ENCODE results near the gene PLCB3. TPM values are rescaled to one million over a fixed set of nuclear protein-coding genes. Genes with fewer than 3 reads are reported as not detected.

Gene PLCB3
- total and polyA plus RNA-seq, 2 of the 13 experiments (the other 11 are each of a cell fraction or from before 2014, with no cell fraction given), result 7.5 to 13.8 TPM

- Histone ChIP-seq H3K9me3 (ENCODE audit: low read length) (no peaks in the 10 kb centered on the region), H3K27ac (ENCODE audit: extremely low read length, insufficient read depth, low read length) (no peak overlapping the region), H4K20me1 (ENCODE audit: insufficient read depth, low read length) (no peaks in the 10 kb centered on the region), H3K4me2 (ENCODE audit: low read depth, low read length) (no peak overlapping the region), H3K27me3 (ENCODE audit: control insufficient read depth in 1 of 2, insufficient read depth in 2 of 2, low read length in 2 of 2) (no peaks in the 10 kb centered on the region), H3K79me2 (ENCODE audit: insufficient read depth, low read length) (no peaks in the 10 kb centered on the region), H3K36me3 (replicated peaks in 1 of 2; ENCODE audit: control insufficient read depth in 1 of 2, insufficient read depth in 2 of 2, low read length in 2 of 2) (peaks cover 2 to 7% of the 10 kb centered on the region in 2 experiments; a peak in 1 of 5 replicates), H3K9ac (ENCODE audit: insufficient read depth, low read depth, low read length) (no peak overlapping the region), H3K4me3 (replicated peaks in 1 of 3; ENCODE audit: insufficient read depth in 1 of 3, low read depth in 2 of 3, low read length in 3 of 3) (no peak overlapping the region), H3K4me1 (ENCODE audit: insufficient read depth, low read length) (peaks cover 4% of the 10 kb centered on the region; the same call in 1 of the 2 replicates), H2AFZ (ENCODE audit: low read length) (no peak overlapping the region)
- intact Hi-C loops (cut with micrococcal nuclease; ENCODE audit: unreplicated experiment) (no loop called here), in situ Hi-C loops (cut with HindIII; ENCODE audit: extremely low pct_ligation_motif_present, low pct_unique_long_range_greater_than_20kb) (no loop called here)
- FAIRE-seq (no peak), ATAC-seq (peak; percentile 73), DNase-seq (ENCODE audit: low spot score) (no peak)
- BruUV-seq (replicated peaks), result no TSS peak
- CTCF ChIA-PET (ENCODE audit: low intra/inter-chr PET ratio, low total read pairs), result no interaction called here
- TF ChIP-seq ZNF776 (CRISPR knock-in tag; IDR thresholded peaks at IDR 0.05), result no peak
- WGBS (ENCODE audit: low lambda C conversion rate), result 98% methylated on average over 6 of the region's 8 CpGs
- POLR2A ChIA-PET, result interaction anchor here (0.7 to 2.1 kb wide), 3 partner anchors 7 to 33 kb away, joined by 3 to 5 read pairs (median 3); no protein-coding TSS in a partner anchor
Observed at GRCh38 chr11:64278576-64279190, 27.4 kb downstream of the PLCB3 start.

GRCh38 chr11:64281957-64282770, 30.8 kb downstream of the PLCB3 start:
- Histone ChIP-seq H3K27ac (ENCODE audit: extremely low read length, insufficient read depth, low read length) (no peak overlapping the region), H3K79me2 (ENCODE audit: insufficient read depth, low read length) (no peaks in the 10 kb centered on the region), H3K36me3 (replicated peaks in 1 of 2; ENCODE audit: control insufficient read depth in 1 of 2, insufficient read depth in 2 of 2, low read length in 2 of 2) (peaks cover under 1 to 2% of the 10 kb centered on the region in 2 experiments; a peak in 1 of 5 replicates), H3K4me1 (ENCODE audit: insufficient read depth, low read length) (peaks cover 15% of the 10 kb centered on the region; the same call in 1 of the 2 replicates), H3K9me3 (ENCODE audit: low read length) (no peaks in the 10 kb centered on the region), H3K9ac (ENCODE audit: insufficient read depth, low read depth, low read length) (no peak overlapping the region), H3K27me3 (ENCODE audit: control insufficient read depth in 1 of 2, insufficient read depth in 2 of 2, low read length in 2 of 2) (no peaks in the 10 kb centered on the region; a peak in 1 of 5 replicates), H3K4me3 (replicated peaks in 1 of 3; ENCODE audit: insufficient read depth in 1 of 3, low read depth in 2 of 3, low read length in 3 of 3) (no peak overlapping the region), H2AFZ (ENCODE audit: low read length) (no peak overlapping the region), H4K20me1 (ENCODE audit: insufficient read depth, low read length) (no peaks in the 10 kb centered on the region), H3K4me2 (ENCODE audit: low read depth, low read length) (no peak overlapping the region)
- no peak for ATAC-seq
- 95% methylated on average over 22 of the region's 22 CpGs for WGBS (ENCODE audit: low lambda C conversion rate)
- CTCF ChIA-PET (ENCODE audit: low intra/inter-chr PET ratio, low total read pairs), result no interaction called here
- DNase-seq (ENCODE audit: low spot score), result no peak
- 0 out of 2 replicates have a peak, but pooled peaks have one; percentile 57 for TF ChIP-seq ZNF121 (CRISPR knock-in tag; IDR thresholded peaks at IDR 0.05)
- no peak for TF ChIP-seq ZNF263 (CRISPR knock-in tag; IDR thresholded peaks at IDR 0.05)
- TF ChIP-seq ZBTB1 (CRISPR knock-in tag; IDR thresholded peaks at IDR 0.05; ENCODE audit: borderline replicate concordance), result no peak
- TF ChIP-seq ELF3 (CRISPR knock-in tag; IDR thresholded peaks at IDR 0.05), result no peak
- TF ChIP-seq, protein P1, sequence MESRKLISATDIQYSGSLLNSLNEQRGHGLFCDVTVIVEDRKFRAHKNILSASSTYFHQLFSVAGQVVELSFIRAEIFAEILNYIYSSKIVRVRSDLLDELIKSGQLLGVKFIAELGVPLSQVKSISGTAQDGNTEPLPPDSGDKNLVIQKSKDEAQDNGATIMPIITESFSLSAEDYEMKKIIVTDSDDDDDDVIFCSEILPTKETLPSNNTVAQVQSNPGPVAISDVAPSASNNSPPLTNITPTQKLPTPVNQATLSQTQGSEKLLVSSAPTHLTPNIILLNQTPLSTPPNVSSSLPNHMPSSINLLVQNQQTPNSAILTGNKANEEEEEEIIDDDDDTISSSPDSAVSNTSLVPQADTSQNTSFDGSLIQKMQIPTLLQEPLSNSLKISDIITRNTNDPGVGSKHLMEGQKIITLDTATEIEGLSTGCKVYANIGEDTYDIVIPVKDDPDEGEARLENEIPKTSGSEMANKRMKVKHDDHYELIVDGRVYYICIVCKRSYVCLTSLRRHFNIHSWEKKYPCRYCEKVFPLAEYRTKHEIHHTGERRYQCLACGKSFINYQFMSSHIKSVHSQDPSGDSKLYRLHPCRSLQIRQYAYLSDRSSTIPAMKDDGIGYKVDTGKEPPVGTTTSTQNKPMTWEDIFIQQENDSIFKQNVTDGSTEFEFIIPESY (CRISPR knock-in tag; IDR thresholded peaks at IDR 0.05), result peak; percentile 55; the same call in 1 of the 2 replicates
- no peak for TF ChIP-seq CREB1 (IDR thresholded peaks at IDR 0.05)
- no peak for TF ChIP-seq CREB1 (CRISPR knock-in tag; IDR thresholded peaks at IDR 0.05)
- TF ChIP-seq MLXIP (CRISPR knock-in tag; IDR thresholded peaks at IDR 0.05; ENCODE audit: borderline replicate concordance), result no peak
- FAIRE-seq, result no peak
- POLR2A ChIA-PET, result interaction anchor here (4.6 kb wide), 1 partner anchor 11 kb away, joined by 48 read pairs; no protein-coding TSS in a partner anchor
- in situ Hi-C loops (cut with HindIII; ENCODE audit: extremely low pct_ligation_motif_present, low pct_unique_long_range_greater_than_20kb) (no loop called here), intact Hi-C loops (cut with micrococcal nuclease; ENCODE audit: unreplicated experiment) (no loop called here)
- no TSS peak for BruUV-seq (replicated peaks)
